ENCODE data around the gene STING1.
"Not testable (repeated sequence)": the region's sequence is repeated elsewhere in the genome, so short reads cannot be mapped to it uniquely, and the experiment has no call there.

STING1 gene
- 23.6 to 60.0 (median 37.7) reads per million in 4 experiments for total RNA-seq

DNA sequence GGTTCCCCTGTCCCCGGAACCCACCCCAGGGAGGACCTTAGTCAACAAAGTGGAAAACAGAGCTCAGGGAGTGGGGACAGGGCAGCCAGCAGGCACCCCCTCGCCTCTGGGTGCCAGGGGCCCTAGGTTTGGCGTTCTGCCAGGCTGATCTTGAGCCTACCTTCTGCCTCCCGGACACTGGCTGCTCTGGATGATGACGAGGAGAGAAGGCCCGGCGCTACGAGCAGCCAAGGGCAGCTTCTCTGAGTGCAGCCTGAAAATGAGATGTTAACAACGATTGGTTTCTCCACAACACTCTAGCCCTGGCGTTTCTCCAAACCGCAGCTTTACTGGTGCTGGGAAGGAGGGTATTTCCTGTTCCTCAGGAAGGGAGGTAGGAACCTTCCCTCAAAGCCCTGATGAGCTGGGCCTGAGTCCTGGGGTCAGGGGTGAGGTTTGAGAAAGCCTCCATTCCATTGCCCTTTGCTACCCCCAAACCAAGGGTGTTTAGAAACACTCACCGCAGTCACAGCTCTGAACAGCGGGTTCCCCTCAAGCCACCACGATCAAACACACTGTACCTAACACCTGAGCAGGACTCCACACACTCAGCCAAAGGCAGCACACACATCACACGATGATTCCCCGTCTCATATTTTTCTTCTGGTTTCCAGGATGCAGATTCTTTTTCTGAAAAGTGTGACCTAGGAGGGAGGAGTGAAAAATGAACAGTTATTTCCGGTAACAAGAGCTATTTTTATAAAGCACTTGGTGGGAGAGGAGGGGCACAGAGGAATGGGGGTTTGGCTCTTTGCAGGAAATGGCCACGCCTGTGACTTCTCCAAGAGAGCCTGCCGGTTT is at the start of gene STING1:
TSS of gene STING1 (minus strand) at position 709 of the 840 bp plus-strand sequence. CDS start 1,054 bp downstream, outside the sequence.
- peak; percentile 51 for DNase-seq

DNA sequence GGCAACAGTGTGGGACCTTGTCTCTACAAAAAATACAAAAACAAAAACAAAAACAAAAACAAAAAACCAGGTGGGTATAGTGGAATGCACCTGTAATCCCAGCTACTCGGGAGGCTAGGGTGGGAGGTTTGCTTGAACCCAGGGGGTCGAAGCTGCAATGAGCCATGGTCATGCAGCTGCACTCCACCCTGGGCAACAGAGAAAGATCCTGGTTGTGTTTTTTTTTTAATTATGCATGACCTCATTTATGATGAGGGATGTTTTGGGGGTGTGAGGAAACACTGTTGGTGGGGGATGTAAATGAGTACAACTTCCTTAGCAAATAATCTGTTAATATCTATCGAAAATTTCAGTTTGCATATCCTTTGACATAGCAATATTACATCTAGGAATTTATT is 49.2 kb upstream of the STING1 start:
- no peak for DNase-seq

DNA sequence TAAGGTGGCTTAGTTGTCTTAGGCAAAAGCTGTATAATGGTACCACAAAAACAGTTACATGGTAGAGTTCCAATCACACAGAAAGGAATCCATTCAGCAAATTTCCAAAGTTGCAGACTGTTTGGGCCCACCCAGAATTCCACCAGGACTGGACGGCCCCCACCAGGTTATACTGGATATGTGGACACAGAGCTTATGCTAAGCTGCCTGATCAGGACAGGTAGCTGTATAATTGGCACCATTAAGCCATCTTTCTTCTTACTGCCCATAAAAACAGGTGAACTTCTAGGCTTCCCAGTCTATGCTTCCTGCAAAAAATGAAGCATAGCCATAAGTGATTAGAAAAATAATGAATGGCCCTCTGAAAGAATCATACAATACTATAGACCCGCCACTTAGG is 47.5 kb upstream of the STING1 start:
- DNase-seq: not testable (repeated sequence)

DNA sequence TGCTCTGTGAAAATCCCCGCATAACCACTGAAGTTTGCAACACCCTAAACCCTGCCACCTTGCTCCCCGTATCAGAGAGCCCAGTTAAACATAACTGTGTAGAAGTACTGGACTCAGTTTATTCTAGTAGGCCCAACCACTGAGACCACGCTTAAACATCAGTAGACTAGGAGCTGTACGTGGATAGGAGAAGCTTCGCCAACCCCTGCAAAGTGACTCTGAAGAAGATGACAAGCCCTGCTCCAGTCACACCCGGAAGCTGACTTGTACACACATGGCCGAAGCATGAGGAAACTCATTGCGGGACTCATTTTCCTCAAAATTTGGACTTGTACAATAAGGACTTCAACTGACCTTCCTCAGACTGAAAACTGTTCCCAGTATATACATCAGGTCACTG is 46.1 kb upstream of the STING1 start:
- DNase-seq: not testable (repeated sequence)

DNA sequence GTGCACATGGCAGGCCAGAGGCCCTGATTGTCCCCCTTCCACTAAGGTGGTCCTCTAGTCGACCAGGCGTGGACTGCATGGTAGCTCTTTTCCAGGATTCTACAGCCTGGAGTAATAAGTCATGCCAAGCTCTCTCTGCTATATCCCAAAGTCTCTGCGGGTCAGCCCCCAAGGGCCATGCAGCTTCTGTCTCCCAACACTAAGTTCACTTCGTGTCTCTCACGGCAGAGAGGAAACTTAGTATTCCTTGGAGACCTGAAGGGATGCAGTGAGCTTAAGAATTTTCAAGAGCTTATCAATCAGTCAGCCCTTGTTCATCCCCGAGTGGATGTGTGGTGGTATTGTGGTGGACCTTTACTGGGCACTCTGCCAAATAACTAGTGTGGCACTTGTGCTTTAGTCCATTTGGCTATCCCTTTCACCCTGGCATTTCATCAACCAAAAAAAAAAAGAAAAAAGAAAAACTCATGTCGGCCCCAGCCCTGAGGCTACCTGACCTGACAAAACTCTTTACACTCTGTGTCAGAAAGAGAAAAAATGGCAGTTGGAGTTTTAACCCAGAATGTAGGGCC is 45.4 kb upstream of the STING1 start:
- not testable (repeated sequence) for DNase-seq

DNA sequence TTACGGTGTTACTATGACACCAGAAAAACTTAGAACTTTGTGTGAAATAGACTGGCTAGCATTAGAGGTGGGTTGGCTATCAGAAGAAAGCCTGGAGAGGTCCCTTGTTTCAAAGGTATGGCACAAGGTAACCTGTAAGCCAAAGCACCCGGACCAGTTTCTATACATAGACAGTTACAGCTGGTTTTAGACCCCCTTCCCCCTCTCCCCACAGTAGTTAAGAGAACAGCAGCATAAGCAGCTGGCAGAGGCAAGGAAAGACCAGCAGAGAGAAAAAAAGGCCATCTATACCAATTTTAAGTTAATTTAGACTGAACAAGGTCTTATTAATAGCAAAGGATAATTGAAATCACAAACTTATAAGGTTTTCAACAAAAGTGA is 44.5 kb upstream of the STING1 start:
- not testable (repeated sequence) for DNase-seq

DNA sequence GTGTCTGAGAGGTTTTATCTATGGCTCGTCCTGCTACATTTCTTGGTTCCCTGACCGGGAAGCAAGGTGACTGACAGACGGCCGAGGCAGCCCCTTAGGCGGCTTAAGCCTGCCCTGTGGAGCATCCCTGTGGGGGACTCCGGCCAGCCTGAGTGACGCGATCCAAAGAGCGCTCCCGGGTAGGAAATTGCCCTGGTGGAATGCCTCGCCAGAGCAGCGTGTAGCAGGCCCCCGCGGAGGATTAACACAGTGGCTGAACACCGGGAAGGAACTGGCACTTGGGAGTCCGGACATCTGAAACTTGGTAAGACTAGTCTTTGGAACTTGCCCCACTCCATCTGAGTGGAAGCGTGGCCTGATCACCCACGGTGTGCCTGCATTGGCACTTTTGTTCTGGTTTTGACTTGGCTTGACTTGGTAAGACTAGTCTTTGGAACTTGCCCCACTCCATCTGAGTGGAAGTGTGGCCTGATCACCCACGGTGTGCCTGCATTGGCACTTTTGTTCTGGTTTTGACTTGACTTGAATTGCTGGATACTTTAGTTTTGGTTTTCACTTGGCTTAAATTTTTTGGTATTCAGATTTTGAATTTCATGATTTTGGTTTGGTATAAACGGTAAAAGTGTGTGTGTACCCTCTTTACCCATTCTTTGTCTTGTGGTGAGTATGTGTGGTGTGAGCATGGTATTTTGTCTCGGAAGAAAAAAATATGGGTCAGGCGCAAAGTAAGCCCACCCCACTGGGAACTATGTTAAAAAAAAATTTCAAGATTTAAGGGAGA is 43.9 kb upstream of the STING1 start:
- not testable (repeated sequence) for DNase-seq

DNA sequence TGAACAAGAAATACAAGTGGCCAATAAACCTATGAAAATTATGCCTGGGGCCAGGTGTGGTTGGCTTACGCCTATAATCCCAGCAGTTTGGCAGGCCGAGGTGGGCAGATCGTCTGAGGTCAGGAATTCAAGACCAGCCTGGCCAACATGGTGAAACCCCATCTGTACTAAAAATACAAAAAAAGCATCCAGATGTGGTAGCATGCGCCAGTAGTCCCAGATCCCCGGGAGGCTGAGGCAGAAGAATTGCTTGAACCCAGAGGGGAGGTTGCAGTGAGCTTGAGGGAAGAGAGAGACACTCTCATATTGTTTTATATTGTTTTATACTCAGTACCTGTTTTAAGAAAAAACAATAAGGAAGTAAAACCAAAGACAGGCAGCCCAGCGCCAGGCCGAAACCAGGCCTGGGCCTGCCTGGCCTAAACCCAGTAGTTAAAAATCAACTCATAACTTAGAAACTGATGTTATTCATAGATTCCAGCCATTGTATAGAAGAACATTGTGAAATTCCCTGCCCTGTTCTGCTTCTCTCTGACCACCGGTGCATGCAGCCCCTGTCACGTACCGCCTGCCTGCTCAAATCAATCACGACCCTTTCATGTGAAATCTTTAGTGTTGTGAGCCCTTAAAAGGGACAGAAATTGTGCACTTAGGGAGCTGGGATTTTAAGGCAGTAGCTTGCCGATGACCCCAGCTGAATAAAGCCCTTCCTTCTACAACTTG is 43.2 kb upstream of the STING1 start:
- not testable (repeated sequence) for DNase-seq

DNA sequence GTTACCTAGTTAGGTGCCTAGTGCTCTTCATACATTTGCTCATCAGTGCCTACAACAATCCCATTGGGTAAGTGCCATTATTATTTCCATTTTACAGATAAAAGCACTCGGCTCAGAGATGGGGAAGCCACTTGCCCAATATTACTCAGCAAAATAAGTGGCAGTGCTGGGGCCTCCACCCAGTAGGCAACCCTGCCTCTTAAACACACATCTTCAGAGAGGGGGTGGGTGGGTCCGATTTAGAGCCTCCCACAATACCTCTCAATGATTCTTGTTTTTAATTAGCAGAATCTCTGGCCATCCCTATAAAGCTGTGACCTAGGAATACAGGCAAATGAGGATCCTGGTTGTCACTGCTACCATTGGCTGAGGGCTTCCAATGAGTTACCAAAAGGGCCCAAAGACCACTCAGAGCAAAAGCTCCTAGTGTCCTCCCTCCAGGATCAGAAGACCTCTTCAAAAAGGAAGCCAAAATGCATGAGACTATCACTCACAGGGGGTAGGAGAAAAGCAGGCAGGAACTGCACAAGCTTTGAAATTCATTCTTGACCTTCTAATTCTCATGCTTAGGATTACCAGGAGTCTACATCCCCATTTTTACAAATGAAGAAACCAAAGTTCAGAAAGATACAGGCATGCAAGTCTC is 42.5 kb upstream of the STING1 start:
- no peak for DNase-seq

DNA sequence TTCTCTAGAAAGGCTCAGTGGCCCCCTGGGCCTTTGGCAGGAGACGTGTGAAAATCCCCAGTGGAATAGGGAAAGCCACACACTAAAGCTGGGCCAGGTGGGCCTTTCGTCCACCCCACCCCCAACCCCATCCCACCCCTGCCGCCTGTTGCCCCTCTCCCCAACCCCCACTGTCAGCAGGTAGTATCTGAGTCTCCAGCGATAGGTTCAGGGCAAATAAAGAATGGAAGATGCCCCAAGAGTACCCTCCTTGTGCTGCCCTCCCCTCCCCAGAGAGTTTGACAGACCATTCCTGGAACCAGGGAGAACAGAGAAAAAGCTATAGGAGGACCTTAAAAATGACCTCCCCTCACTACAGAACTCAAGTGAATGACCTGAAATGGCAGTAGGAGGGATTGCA is 41.9 kb upstream of the STING1 start:
- no peak for DNase-seq

DNA sequence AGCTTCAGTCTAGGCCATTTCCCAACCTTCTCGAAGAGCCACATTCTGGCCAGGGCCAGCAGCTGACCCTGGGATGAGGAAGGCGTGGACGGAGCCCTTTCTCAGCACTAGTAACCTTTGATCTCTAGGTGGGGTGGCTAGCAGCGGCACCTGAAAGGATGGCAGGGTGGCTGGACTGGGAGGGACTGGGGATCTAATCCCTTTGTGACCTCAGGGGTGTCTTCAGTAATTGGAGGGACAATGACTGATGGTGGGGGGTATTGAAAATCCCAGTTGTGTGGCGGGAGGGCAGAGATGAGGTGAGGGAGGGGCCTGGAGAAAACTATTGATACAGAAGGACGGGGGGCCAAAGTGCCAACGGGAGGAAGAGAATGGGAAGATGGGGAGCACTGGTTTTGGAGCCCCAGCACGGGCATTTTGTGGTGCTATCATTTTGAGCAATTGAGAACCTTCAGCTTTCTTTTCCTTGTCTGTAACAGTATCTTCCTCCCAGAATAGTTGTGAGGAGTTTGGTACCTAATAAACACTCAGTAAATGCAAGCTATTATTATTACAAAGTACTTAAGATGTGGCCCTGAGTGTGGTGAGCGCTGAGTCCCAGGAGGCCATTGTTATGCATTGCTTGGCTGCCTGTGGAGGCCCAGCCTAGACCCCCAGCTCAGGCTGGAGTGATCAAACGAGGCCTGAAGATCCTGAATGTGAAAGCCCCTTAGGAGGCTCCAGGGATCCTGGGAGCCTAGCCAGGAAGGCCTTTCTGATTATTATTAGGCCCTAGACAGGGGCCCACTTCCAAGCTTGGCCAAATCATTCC is 41.3 kb upstream of the STING1 start:
- no peak for DNase-seq

DNA sequence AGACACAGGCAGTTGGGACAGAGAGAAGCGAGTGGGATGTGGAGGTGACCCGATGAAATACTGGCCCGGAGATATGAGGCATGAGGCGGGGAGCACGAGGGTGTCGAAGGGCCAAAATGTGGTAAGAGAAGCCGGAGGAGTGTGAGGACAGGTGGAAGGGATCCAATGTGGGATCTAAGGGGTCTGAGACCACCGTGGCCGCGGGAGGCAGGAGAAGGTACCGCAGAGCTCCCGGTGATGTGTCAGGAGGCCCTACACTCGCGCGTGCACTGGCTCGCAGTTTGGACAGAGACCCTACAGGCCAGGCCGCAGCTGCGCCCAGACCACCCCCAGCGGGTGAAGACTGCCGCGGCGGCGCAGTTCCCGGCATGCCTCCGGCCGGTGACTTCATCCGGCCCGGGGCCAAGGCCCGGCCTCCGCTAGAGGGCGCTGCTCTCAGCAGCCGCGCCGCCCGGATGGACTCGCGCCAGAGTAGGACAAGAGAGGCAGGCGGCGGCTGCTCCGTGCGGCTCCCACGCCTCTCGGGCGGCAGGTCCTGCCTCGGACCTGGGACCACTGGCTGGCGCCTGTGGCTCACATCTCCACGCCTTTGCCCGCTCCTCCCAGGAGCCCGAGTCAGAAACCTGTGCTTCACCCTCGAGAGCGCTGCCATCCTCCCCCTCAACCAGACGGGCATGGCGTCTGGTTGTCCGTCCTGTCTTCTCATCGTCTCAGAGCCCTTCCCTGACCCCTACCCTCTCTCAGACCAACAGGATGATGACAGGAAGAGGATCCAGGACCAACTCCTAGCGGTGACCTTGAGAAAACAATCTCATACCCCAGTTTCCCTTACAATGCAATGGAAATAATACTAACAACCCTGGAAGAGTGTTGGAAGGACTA is 35.4 kb upstream of the STING1 start:
- peak; percentile 80 for DNase-seq

DNA sequence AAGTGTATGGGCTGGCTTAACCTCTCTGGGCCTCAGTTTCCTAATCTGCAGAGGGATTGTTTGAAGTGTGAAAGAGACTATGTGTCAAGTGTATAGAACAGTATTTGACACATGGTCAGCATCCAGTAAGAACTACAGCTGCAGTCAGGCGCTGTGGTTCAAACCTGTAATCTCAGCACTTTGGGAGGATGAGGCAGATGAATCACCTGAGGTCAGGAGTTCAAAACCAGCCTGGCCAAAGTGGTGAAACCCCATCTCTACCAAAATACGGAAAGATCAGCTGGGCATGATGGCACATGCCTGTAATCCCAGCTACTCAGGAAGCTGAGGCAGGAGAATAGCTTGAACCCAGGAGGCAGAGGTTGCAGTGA is 31.9 kb upstream of the STING1 start:
- no peak for DNase-seq

DNA sequence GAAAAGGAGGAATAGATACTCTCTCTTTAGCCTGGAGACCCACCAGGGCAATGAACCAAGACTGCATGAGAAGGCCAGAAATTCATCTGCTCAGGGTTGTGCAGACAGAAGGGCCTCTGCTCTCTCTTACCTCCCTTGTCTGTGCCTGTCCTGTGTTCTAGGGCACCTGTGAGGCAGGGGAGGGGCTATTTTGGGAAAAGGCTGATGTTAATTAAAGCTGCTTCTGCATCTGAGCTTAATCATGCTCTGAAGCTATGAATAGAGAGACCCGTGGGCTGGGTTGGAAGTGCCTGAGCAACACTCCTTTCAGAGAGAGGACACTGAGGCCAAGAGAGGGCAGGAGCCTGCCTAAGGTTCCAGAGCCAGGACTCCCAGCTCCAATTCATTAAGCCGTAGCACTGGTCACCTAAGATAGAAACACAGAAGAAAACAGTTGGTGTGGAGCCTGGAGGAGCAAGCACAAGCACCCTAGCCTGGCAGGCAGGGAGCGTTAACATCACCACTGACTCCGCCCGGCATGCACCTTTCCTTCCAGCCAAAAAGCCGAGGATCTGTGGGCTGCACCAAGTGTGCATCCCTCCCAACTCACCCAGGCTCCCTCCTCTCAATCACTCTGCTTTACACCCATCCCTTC is 31.4 kb upstream of the STING1 start:
- DNase-seq: no peak

DNA sequence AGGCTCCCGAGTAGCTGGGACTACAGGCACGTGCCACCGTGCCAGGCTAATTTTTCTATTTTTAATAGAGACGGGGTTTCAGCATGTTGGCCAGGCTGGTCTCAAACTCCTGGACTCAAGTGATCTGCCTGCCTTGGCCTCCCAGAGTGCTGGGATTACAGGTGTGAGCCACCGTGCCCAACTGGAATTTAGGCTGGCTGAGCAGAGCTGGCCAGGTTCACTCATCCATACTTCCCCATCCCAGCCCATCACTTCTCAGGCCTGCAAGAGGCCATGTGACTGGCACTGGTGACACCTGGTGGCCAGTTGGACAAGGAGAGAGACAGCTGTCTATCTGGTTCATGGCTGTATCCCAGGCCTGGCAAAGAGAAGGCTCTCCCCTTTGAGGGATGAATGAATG is 30.9 kb upstream of the STING1 start:
- DNase-seq: peak; percentile 62

DNA sequence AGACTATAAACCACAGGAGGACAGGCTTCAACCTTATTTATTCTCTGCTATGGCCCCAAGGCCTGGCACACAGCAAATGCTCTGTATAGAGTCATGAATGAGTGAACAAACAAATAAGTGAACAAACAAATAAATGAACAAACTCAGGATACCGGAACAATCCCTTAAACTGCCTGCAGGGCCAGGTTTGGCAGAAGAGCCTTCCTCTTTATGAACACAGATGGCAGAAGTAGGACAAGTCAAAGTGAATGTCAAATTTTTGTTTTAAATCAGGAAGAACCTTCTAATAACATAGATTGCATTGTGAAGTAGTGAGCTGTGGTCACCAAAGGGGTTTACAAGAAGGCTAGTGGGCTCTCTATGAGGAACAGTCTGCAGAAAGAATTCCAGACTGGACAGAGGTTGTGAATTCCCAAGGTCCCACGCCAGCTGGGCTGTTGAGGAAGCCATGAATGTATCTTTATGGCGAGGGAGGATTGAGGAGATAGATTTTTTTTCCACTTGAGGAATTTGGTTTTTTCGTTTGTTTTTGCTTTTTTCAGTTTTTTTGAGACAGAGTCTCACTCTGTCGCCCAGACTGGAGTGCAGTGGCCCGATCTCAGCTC is 30.3 kb upstream of the STING1 start:
- no peak for DNase-seq

DNA sequence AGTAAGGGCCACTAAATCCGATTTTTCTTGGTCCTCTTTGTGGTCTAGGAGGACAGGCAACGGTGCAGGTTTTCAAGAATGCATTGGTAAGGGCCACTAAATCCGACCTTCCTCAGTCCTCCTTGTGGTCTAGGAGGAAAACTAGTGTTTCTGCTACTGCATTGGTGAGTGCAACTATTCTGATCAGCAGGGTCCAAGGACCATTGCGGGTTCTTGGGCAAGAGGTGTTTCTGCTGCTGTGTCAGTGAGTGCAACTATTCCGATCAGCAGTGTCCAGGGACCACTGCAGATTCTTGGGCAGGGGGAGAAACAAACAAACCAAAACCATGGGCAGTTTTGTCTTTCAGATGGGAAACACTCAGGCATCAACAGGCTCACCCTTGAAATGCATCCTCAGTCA is 22.2 kb upstream of the STING1 start:
- not testable (repeated sequence) for DNase-seq

DNA sequence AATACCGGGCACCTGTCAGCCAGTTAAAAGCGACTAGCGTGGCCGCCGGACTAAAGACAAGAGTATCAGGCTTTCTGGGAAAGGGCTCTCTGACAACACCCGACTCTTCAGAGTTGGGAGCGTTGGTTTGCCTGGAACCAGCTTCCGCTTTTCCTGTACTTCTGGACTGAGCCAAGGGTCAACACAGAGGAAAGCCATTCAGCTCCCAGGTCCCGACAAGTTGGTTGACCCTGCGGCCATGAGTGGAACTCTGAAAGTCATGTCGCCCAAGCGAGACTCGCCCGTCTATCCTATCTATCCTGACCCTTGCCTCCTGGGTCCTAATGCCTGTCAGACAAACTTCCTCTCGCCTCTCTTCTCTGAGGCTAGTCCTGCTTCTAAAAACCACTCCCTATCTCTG is 21.3 kb upstream of the STING1 start:
- not testable (repeated sequence) for DNase-seq

DNA sequence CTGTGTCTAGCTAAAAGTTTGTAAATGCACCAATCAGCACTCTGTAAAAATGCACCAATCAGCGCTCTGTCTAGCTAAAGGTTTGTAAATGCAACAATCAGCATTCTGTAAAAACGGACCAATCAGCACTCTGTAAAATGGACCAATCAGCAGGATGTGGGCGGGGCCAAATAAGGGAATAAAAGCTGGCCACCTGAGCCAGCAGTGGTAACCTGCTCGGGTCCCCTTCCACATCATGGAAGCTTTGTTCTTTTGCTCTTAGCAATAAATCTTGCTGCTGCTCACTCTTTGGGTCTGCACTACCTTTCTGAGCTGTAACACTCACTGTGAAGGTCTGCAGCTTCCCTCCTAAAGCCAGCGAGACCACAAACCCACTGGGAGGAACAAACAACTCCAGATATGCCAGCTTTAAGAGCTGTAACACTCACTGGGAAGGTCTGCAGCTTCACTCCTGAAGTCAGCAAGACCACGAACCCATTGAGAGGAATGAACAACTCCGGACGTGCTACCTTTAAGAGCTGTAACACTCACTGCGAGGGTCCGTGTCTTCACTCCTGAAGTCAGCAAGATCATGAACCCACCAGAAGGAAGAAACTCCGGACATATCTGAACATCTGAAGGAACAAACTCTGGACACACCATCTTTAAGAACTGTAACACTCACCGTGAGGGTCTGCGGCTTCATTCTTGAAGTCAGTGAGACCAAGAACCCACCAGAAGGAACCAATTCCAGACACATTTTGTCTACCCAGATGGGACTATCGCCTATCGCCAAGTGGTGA is 20.7 kb upstream of the STING1 start:
- DNase-seq: not testable (repeated sequence)
